Activated gamma-delta T cell treated with Interleukin-2 at 50 U/mL for 16 hours (primary cell): ENCODE results near the gene TSC22D1.
"Not testable (repeated sequence)": the region's sequence is repeated elsewhere in the genome, so short reads cannot be mapped to it uniquely, and the experiment has no call there.

Experiments
- DNase-seq: peaks from one replicate; pipeline ENCODE4 v3.0.0-alpha.2; 2020

Gene TSC22D1

GRCh38 chr13:44498969-44499368 lies 77.2 kb downstream of the TSC22D1 start:
- DNase-seq = no peak

DNA sequence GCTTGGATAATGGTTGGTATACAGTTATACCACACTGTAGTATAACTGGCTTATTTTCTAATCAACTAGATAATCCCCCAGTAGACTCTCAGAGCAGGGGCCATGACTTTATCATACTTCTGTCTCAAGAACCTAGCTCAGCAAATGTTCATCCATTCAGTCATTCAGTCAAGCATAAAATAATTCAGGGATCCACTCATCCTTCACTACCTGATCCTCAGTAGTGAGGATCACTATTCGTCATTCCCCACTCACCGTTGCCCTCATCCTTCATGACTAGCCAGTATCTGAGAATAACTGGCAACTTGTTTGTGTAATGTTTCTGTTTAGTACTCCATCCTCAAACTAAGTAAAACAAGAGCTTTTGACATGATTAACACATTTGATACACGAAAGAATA lies 77.6 kb downstream of the TSC22D1 start:
- DNase-seq = no peak

GRCh38 chr13:44497801-44498200 lies 78.3 kb downstream of the TSC22D1 start:
- DNase-seq = no peak

- DNase-seq = no peak
Observed at GRCh38 chr13:44493213-44493812, 82.8 kb downstream of the TSC22D1 start.

DNA sequence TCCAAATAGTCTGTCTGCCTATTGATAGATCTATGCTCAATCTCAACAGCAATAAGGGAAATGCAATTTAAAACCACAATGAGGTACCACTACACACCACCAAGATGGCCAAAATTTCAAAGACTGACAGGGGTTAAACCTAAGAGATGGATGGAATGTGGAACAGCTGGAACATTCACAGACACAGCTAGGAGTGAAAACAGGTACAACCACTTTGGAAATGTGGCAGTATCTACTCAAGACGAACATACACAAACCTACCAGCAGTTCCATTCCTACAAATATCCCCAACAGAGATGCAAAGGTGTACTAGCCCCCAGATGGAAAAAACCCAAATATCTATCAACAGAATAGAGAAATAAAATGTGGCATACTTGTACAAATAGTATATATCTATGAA lies 86.4 kb downstream of the TSC22D1 start:
- no peak for DNase-seq

DNA sequence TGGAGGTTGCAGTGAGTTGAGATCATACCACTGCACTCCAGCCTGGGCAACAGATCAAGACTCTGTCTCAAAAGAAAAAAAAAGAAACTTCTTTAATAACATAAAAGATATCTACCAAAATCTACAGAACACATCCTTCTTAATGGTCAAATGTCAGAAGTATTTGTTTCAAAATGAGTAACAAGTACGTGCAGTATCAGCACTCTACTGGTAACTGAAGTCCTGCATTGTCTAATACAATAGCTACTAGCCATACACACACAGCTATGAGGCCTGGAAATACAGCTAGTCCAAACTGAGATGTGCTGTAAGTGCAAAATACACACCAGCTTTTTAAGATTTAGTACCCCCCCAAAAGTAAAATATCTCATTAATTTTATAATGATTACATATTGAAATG lies 88.1 kb downstream of the TSC22D1 start:
- DNase-seq = no peak

DNA sequence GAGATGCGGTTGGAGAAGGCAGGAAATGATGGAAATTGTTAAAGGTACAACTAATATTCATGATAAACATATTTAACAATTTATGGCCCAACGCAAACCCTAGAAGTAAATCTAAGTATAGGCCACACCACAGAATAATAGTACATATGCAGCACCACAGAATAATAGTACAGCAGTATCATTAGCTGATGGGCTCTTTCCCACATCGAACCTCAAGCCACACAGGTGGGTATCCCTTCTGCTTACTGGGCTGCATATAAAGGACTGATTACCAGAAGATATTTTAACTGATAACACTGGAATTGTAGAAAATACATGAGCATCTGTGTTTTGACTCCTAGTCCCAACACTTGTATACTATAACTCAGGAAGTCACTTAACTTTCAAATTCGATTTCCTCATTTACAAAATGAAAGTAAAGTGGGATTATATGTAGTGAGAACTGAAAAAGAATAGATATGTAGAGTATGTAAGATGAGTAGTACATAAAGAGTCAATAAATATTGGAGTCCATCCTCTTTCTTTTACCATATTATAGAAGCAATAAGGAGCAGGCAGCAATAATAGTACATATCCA lies 91.5 kb downstream of the TSC22D1 start:
- no peak for DNase-seq

DNA sequence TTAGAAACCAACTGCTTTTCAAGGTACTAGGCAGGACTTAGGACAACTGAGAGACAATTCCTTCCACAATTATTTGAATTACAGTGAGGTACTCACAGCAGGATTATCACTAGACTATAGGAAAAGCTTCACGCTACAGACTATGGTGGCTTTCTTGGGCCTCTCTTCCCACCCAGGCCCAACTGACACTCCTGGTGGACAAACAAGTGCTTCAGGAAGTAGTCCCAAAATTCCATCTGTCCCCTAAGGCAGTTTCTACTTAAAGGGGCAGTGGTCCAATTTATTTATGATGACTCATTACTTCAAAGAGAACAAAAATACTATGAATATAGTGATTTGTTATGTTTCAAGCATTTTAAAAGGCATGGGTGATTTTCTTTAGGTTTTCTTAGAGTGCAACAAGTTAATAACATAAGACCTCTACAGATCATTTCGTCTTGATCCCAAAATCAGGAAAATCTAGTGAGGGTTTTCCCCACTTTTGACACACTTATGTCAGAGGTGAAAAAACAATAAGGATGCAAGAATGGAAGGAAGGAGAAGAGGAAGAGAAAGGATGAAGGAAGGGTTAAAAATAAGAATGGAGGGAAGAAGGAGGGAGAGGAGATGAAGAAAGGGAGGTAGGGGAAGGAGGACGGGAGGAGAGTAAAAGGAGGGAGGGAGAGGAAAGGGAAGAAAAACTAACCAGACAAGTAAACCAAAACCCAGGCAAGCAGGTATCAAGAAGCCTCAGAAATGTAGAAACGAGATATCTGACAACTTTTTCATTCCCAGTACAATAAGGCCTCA lies 101.8 kb downstream of the TSC22D1 start:
- no peak for DNase-seq

GRCh38 chr13:44471686-44472085 lies 104.4 kb downstream of the TSC22D1 start:
- DNase-seq = no peak

- no peak for DNase-seq
Observed at GRCh38 chr13:44470638-44471562, 105.2 kb downstream of the TSC22D1 start.

- no peak for DNase-seq
Observed at GRCh38 chr13:44468874-44469273, 107.3 kb downstream of the TSC22D1 start.

DNA sequence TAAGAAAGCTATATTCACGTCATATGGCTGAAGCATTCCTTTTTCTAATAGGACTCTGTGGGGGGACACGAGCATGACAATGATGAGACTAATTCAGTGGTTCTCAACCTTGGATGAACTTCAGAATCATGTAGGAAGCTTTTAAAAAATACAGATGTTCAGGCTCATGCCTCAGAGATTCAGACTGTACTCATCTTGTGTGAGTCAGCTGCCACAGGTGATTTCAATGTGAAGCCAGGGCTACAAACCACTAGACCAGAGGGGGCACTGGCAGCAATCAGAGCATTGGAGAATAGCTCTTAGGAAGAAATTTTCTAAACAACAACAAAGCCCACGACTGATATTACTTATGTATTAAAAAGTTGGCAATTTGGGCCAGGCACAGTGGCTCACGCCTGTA lies 110.8 kb downstream of the TSC22D1 start:
- DNase-seq = no peak

DNA sequence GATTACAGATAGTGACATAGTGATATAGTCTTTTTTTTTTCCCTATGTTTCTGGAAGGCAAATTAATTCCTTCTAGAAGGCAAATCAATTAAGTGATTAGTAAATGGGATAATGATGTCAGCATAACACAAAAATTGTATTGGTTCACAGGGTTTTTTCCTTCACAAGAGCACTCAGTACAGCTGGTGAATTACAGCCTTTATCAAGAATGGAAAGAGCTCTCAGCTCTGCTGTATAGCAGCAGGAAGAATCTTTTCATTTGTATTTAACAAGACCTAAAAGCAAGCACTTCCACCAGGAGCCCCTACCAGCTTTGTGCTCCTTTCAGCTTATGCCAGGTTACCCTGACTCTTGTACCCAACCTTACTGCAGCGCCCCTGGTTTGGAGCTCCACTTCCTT lies 111.7 kb downstream of the TSC22D1 start:
- DNase-seq = no peak

DNA sequence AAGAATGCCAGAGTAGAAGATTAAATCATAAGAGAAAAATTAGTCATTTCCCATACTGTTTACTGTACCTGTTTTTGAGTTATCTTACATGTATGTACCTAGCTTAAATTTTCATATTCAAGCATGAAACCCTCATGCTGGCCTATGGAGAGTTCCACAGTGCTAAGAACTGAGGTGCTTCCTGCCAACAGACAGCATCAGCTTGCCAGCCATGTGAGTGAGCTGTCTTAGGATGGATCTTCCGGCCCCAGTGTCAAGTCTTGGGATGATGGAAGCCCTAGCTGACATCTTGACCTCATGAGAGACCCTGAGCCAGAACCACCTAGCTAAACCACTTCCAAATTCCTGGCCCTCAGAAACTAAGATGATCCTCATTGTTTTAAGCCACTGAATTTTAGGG lies 112.4 kb downstream of the TSC22D1 start:
- DNase-seq = no peak

DNA sequence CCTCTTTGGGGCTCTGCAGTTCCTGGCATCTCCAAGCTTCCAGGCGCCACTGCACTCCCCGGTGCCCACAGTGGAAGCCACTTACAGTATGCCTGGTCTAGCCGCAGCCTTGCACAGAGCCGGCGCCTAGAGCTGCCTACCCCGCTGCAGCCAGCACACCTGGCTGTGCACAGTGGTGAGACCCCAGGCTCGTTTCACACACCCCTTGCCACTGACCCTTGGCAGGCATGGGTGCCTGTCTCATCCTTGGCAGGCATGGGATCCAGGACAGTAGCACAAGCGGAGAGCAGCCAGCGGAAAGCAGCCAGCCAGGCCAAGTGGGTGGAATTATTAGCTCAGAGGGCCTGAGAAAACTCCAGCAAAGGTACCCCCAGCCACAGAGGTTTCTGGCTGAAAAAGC lies 116.5 kb downstream of the TSC22D1 start:
- no peak for DNase-seq

GRCh38 chr13:44458313-44458975 lies 117.7 kb downstream of the TSC22D1 start:
- DNase-seq = no peak

DNA sequence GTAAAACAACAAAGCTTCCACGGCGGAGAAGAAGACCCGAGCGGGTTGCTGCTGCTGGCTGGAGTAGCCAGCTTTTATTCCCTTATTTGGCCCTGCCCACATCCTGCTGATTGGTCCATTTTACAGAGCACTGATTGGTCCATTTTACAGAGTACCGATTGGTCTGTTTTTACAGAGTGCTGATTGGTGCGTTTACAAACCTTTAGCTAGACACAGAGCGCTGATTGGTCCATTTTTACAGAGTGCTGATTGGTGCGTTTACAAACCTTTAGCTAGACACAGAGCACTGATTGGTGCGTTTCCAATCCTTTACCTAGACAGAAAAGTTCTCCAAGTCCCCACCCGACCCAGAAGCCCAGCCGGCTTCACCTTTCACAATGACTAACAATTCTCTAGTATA lies 119.9 kb downstream of the TSC22D1 start:
- DNase-seq = not testable (repeated sequence)

DNA sequence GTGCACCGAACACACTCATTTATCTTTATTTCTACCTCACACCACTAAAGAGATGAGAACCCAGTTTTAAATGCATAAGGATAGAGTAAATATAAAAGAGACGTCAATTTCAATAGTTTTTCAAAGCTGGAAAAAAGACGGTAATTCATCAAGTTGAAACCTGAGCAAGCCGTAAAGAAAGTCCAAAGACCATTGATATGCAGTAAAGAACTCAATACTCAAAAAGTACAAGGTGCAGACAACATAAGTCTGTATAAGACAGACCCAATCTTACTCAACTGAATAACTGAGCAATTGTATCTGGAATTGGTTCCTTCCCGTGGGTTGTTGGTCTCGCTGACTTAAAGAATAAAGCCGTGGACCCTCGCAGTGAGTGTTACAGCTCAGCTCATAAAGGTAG lies 120.4 kb downstream of the TSC22D1 start:
- DNase-seq = no peak

DNA sequence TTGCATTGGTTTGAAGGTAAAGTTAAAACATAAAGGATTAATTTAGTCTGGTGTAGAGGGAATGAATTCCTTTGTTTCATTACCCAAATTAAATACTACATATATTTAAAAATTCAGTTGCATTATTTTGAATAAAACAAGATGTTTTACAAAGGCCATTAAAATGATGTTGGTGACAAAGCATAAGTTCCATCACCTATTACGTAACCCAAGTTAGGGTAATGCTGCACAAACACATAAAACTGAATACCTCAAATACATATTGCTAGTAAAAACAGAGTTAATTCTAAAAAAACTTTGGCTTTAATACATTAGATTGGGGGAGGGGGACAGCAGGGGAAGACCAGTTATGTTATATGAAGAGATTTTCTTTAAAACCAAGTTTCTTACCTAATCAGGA lies 122.2 kb downstream of the TSC22D1 start:
- DNase-seq = no peak

DNA sequence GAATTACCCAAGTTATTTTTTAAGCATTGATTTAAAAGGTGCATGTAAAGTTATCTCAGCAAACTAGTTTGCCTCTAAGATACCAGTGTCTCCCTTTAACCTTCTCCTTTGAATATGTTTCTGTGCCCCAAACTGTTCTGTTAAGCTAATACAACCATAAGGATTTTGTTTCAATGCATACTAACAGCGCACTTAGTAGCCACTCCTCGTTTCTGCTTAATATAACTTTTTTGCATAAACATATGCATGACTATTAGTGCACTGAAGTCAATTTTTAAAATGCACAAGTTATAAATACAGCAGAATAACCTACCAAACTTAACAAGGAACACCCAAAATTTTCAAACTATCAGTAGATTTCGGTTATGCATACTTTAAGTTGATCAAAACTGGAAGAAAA lies 123.1 kb downstream of the TSC22D1 start:
- DNase-seq = no peak

GRCh38 chr13:44452418-44452817 lies 123.7 kb downstream of the TSC22D1 start:
- DNase-seq = no peak

DNA sequence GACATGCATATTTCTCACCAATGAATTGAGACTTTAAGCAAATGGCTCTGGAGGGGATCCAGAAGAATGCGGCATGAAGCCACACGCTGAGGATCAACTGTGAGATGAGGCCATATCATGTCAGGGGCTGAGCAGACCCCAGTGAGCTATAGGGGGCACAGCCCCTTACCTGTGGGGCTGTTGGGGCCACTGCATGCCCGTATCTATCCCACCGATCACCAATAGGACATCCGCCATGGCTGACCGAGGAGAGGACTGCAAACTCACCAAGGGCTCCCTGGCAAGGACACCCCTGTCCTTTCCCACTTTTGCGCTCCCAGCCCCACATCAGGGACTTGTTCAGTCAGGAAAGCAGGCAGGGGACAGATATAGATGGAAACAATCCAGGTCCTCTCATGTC lies 124.5 kb downstream of the TSC22D1 start:
- DNase-seq = no peak

DNA sequence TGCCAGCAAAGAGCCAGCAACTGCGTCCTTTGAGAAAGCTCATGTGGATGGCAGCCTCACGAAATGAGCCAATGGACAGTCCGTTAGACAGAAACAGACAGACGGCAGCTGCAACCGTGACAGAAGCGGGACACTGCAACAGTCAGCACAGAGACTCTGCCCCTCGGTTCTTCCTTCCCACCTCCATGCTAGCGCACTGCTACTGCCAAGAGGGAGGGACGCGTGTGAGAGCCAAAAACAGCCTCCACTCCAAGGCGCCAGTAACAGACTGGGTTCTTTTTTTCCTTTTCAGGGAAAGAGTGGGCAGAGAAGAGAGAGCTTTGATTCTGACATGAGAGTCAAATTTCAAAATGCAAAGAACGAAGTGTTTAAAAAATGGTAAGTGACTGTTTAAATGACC lies 125.0 kb downstream of the TSC22D1 start:
- no peak for DNase-seq
